CD14-positive monocyte (primary cell): ENCODE results near the gene P2RX3. TPM values are rescaled to one million over a fixed set of nuclear protein-coding genes. Genes with fewer than 3 reads are reported as not detected.

ENCODE experiments used
- DNase-seq, 3 donors: peaks; one replicate each; pipeline ENCODE4 v3.0.0-alpha.2; 2011 to 2022
- H2AFZ ChIP-seq: 2 replicates; pipeline ENCODE4 v1.6.0; 2012; ENCODE audit warnings: mild to moderate bottlenecking, low read depth, low read length, inconsistent platforms; ENCODE audit not compliant: insufficient read depth, poor library complexity, severe bottlenecking
- H3K27ac ChIP-seq, 2 donors: 1 replicate in 1 of 2; 2 replicates in 1 of 2; pipeline ENCODE4 v1.5.1; 2012 to 2013; ENCODE audit warnings: low read length in 2 of 2, control low read depth in 1 of 2, inconsistent platforms in 1 of 2, low read depth in 1 of 2, mild to moderate bottlenecking in 1 of 2
- H3K27me3 ChIP-seq, 2 donors: one replicate each; pipeline versions ENCODE4 v1.6.0 to v1.6.1; 2011 to 2013; ENCODE audit warnings: low read length in 2 of 2; ENCODE audit not compliant: control insufficient read depth in 2 of 2, insufficient read depth in 2 of 2
- H3K36me3 ChIP-seq, 2 donors: replicated peaks in 1 of 2; 1 replicate in 1 of 2; 2 replicates in 1 of 2; pipeline versions ENCODE4 v1.5.1 to v1.6.1; 2012 to 2013; ENCODE audit warnings: low read length in 2 of 2, control low read depth in 1 of 2, inconsistent platforms in 1 of 2, mild to moderate bottlenecking in 1 of 2; ENCODE audit not compliant: insufficient read depth in 2 of 2, control insufficient read depth in 1 of 2
- H3K4me1 ChIP-seq, 2 donors: 1 replicate in 1 of 2; 2 replicates in 1 of 2; pipeline versions ENCODE4 v1.5.1 to v1.6.1; 2012 to 2013; ENCODE audit warnings: low read length in 2 of 2, control low read depth in 1 of 2, inconsistent platforms in 1 of 2, mild to moderate bottlenecking in 1 of 2, moderate library complexity in 1 of 2; ENCODE audit not compliant: insufficient read depth in 2 of 2, control insufficient read depth in 1 of 2
- H3K4me2 ChIP-seq: replicated peaks from 2 replicates; pipeline ENCODE3; 2012; ENCODE audit warnings: low read length, moderate library complexity, mild to moderate bottlenecking; ENCODE audit not compliant: poor library complexity, severe bottlenecking; ENCODE audit errors: extremely low read depth
- H3K4me3 ChIP-seq, 3 experiments: fragments of 200-600 bp in 1 of 3; sonication (generic) in 1 of 3; replicated peaks in 1 of 3; 1 replicate in 2 of 3; 2 replicates in 1 of 3; pipeline ENCODE4 v1.5.1; 2011 to 2013; ENCODE audit warnings: low read length in 3 of 3, mild to moderate bottlenecking in 3 of 3, control low read depth in 2 of 3, low read depth in 2 of 3, inconsistent platforms in 1 of 3, moderate library complexity in 1 of 3
- H3K79me2 ChIP-seq: 2 replicates; pipeline ENCODE4 v1.6.0; 2012; ENCODE audit warnings: mild to moderate bottlenecking, control low read depth, inconsistent platforms, low read length, moderate library complexity; ENCODE audit not compliant: insufficient read depth
- H3K9ac ChIP-seq: 2 replicates; pipeline ENCODE4 v1.6.0; 2017; ENCODE audit warnings: low read length, mild to moderate bottlenecking; ENCODE audit not compliant: insufficient read depth, poor library complexity, severe bottlenecking
- H3K9me3 ChIP-seq, 2 donors: replicated peaks in 1 of 2; 1 replicate in 1 of 2; 2 replicates in 1 of 2; pipeline versions ENCODE4 v1.5.1 to v1.6.1; 2012 to 2013; ENCODE audit warnings: low read length in 2 of 2, control low read depth in 1 of 2; ENCODE audit not compliant: control insufficient read depth in 1 of 2, insufficient read depth in 1 of 2
- H4K20me1 ChIP-seq: 2 replicates; pipeline ENCODE4 v1.6.0; 2012; ENCODE audit warnings: mild to moderate bottlenecking, low read length, control low read depth, moderate library complexity; ENCODE audit not compliant: insufficient read depth
- H3K27ac Mint-ChIP-seq, 7 donors: one replicate each; pipeline ENCODE4 v1.8.0; 2020; ENCODE audit warnings: mild to moderate bottlenecking in 7 of 7, mixed read lengths in 7 of 7, moderate library complexity in 6 of 7, inconsistent platforms in 2 of 7
- H3K27me3 Mint-ChIP-seq, 3 donors: one replicate each; pipeline ENCODE4 v1.8.0; 2021 to 2022; ENCODE audit warnings: low read depth in 3 of 3, mild to moderate bottlenecking in 3 of 3, mixed read lengths in 3 of 3, moderate library complexity in 3 of 3, inconsistent platforms in 1 of 3
- H3K36me3 Mint-ChIP-seq, 2 donors: one replicate each; pipeline ENCODE4 v1.8.0; 2020; ENCODE audit warnings: mixed read lengths in 2 of 2, inconsistent platforms in 1 of 2, mild to moderate bottlenecking in 1 of 2
- H3K4me1 Mint-ChIP-seq: one replicate; pipeline ENCODE4 v1.8.0; 2020; ENCODE audit warnings: mild to moderate bottlenecking, mixed read lengths
- H3K4me3 Mint-ChIP-seq, 2 donors: one replicate each; pipeline ENCODE4 v1.8.0; 2020; ENCODE audit warnings: mild to moderate bottlenecking in 2 of 2, mixed read lengths in 2 of 2, moderate library complexity in 1 of 2
- H3K9me3 Mint-ChIP-seq, 7 donors: one replicate each; pipeline ENCODE4 v1.8.0; 2020 to 2022; ENCODE audit warnings: mixed read lengths in 7 of 7, mild to moderate bottlenecking in 6 of 7, moderate library complexity in 6 of 7, inconsistent platforms in 2 of 7
- CTCF ChIP-seq: fragments of 200-600 bp; IDR thresholded peaks from one replicate; pipeline ENCODE4 v1.8.0; 2022; ENCODE audit warnings: antibody characterized with exemption, mild to moderate bottlenecking
- WGBS: methylation state at CpG from one replicate; pipeline ENCODE4 v1.1.5; 2013; ENCODE audit warnings: missing lambda C conversion rate; ENCODE audit not compliant: insufficient coverage; 5-methylcytosine and 5-hydroxymethylcytosine counted together
- intact Hi-C, 2 donors: fragments of 100-400 bp; cut with micrococcal nuclease; formaldehyde crosslinking; loops; one replicate each; pipeline versions ENCODE4 v1.15.0 to v1.15.1; 2023
- polyA plus RNA-seq, 3 donors: library from polyadenylated mRNA; depleted of rRNA in 1 of 3; unstranded in 2 of 3; stranded (reverse) in 1 of 3; fragments of 300-500 nt in 2 of 3; fragments of >200 nt in 1 of 3; fragmentation: Illumina TruSeq in 2 of 3; gene quantifications; 1 replicate in 2 of 3; 2 replicates in 1 of 3; pipeline ENCODE4 v1.2.3, GENCODE V29; 2012 to 2021

P2RX3 gene
- polyA plus RNA-seq, 3 donors: not detected

DNA sequence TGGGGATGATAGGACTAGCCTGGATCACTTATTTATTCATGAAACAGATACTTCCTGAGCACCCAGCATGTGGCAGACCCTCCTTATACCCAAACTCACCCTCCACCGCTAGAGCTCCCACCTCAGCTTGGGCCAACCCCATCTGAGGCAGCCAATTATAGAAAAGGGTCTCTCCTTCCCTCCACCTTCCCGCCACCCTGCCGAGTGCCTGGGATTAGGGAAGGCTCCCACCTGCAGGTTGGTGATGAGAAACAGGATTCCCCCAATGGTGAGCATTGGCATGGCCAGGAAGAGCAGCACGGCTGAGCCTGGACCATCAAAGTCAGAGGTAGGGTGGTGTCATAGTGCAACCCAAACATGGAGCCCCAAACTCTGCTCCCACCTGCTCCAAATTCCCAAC is 82.9 kb downstream of the P2RX3 start:
- Mint-ChIP-seq H3K36me3 (peaks cover 77 to 88% of the 10 kb centered on the region in 2 donors), H3K9me3 (peaks cover 0 to 2% (median 0%) of the 10 kb centered on the region in 7 donors), H3K27ac (peak overlapping the region in 6 of 7 donors; percentile 13 to 99 (median 70)), H3K27me3 (peaks cover 0 to 2% (median 0%) of the 10 kb centered on the region in 3 donors), H3K4me3 (no peak overlapping the region), H3K4me1 (peaks cover 43% of the 10 kb centered on the region)
- TF ChIP-seq CTCF: no peak
- peaks cover 69 to 83% of the 10 kb centered on the region in 2 donors for H3K36me3 ChIP-seq
- H3K27ac ChIP-seq: peak overlapping the region in 1 of 2 donors; percentile 66
- intact Hi-C loops: no loop called here
- no peaks in the 10 kb centered on the region for H3K27me3 ChIP-seq
- no CpG with 5 or more reads among the region's 4 CpGs for WGBS
- no peak for DNase-seq
- H3K9ac ChIP-seq: no peak overlapping the region
- no peaks in the 10 kb centered on the region for H3K9me3 ChIP-seq
- no peak overlapping the region for H2AFZ ChIP-seq
- peaks cover 79% of the 10 kb centered on the region for H4K20me1 ChIP-seq
- H3K4me3 ChIP-seq: no peak overlapping the region
- H3K4me2 ChIP-seq: no peak overlapping the region
- H3K79me2 ChIP-seq: peaks cover 97% of the 10 kb centered on the region
- peaks cover 25 to 32% of the 10 kb centered on the region in 2 donors for H3K4me1 ChIP-seq

DNA sequence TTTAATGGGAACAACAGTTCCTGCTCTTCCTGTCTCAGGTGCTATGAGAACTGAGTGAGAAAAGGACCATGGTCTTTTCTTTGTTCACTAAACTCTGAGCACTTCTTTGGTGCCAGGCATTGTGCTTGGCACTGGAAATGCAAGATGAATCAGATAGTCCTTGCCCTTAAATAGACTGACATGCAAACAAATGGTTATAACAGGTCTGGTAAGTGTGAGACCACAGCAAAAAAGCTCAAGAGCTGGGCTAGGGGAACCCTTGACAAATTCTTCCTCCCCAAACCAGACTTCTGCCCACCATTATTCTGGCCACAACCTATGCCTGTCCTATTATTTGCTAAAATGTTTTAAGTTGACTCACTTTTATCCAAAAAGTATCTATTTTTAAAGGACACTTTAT is 83.7 kb downstream of the P2RX3 start:
- Mint-ChIP-seq H3K36me3 (peaks cover 74 to 81% of the 10 kb centered on the region in 2 donors), H3K27ac (peak overlapping the region in 4 of 7 donors; percentile 48 to 99 (median 76)), H3K4me3 (no peak overlapping the region), H3K9me3 (peaks cover 0 to 2% (median 0%) of the 10 kb centered on the region in 7 donors), H3K27me3 (peaks cover 0 to 2% (median 0%) of the 10 kb centered on the region in 3 donors), H3K4me1 (peaks cover 48% of the 10 kb centered on the region)
- no peak for TF ChIP-seq CTCF
- Histone ChIP-seq H3K4me3 (no peak overlapping the region), H3K9me3 (no peaks in the 10 kb centered on the region), H3K79me2 (peaks cover 97% of the 10 kb centered on the region), H3K4me1 (peaks cover 31 to 40% of the 10 kb centered on the region in 2 donors), H4K20me1 (peaks cover 71% of the 10 kb centered on the region), H2AFZ (no peak overlapping the region), H3K36me3 (peaks cover 62 to 76% of the 10 kb centered on the region in 2 donors), H3K27ac (peak overlapping the region in 1 of 2 donors; percentile 66), H3K4me2 (no peak overlapping the region), H3K9ac (no peak overlapping the region), H3K27me3 (no peaks in the 10 kb centered on the region)
- intact Hi-C loops: no loop called here
- DNase-seq: no peak

Other genes starting within 250 kb of the P2RX3 start
- gene LRRC55, start 156.4 kb upstream of the P2RX3 start, polyA plus RNA-seq: not detected
- not detected for gene APLNR, start 101.1 kb upstream of the P2RX3 start, polyA plus RNA-seq
- 1 to 10 TPM in 1 of 3 donors, under 1 TPM in 2; 0.29 to 1.2 (median 0.50) TPM for gene TNKS1BP1, start 13.4 kb upstream of the P2RX3 start, polyA plus RNA-seq
- gene SSRP1, start 2.5 kb upstream of the P2RX3 start, polyA plus RNA-seq: 10 to 100 TPM in 2 of 3 donors, 1 to 10 TPM in 1; 9.8 to 34.7 (median 14.7) TPM
- not detected for gene PRG3, start 42.8 kb downstream of the P2RX3 start, polyA plus RNA-seq
- gene PRG2, start 52.3 kb downstream of the P2RX3 start, polyA plus RNA-seq: 1 to 10 TPM in 1 of 3 donors, not detected in 2; 1.1 TPM
- 100 to 1,000 TPM in 2 of 3 donors, 10 to 100 TPM in 1; 82.4 to 116 (median 109) TPM for gene SLC43A3, start 88.8 kb downstream of the P2RX3 start, polyA plus RNA-seq
- gene RTN4RL2, start 122.2 kb downstream of the P2RX3 start, polyA plus RNA-seq: under 1 TPM; 0.40 to 0.53 (median 0.44) TPM
- 1 to 10 TPM; 5.4 to 6.2 (median 5.8) TPM for gene SLC43A1, start 177.3 kb downstream of the P2RX3 start, polyA plus RNA-seq
- gene TIMM10, start 192.4 kb downstream of the P2RX3 start, polyA plus RNA-seq: 10 to 100 TPM; 30.4 to 62.1 (median 58.3) TPM
- not detected for gene SMTNL1, start 199.2 kb downstream of the P2RX3 start, polyA plus RNA-seq
- gene UBE2L6, start 229.3 kb downstream of the P2RX3 start, polyA plus RNA-seq: 100 to 1,000 TPM; 101 to 284 (median 268) TPM